Measurements from ENCODE around the gene B4GALT6.

DNA sequence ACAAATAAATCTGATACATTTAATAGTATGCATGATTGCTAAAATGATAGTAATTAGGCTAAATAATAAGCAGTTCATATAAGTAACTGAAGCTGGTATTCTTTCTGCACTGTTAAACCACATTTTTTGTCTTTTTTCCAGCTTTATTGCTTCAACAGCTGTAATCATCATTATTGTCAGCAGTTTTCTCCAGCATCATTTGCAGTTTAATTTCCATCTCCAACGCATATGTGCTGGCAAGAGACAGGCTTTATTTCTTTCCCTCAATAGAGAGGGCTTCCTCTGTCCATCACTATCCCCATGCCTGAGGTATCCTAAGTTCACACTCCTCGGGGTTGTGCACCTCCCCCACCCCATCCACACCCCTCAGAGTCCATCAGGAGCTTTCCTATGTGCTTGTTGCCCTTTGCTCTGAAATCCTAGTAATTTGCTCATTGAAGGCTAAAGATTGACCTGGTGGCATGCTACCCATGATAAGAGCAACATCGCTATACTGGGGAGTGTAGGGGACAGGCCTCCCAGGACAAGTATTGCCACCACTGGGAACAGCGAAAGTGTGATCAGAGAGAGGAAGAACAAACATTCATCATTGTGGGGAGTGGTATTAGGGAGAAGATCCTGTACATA lies 37.1 kb downstream of the B4GALT6 start:
- TF ChIP-seq, protein P1, sequence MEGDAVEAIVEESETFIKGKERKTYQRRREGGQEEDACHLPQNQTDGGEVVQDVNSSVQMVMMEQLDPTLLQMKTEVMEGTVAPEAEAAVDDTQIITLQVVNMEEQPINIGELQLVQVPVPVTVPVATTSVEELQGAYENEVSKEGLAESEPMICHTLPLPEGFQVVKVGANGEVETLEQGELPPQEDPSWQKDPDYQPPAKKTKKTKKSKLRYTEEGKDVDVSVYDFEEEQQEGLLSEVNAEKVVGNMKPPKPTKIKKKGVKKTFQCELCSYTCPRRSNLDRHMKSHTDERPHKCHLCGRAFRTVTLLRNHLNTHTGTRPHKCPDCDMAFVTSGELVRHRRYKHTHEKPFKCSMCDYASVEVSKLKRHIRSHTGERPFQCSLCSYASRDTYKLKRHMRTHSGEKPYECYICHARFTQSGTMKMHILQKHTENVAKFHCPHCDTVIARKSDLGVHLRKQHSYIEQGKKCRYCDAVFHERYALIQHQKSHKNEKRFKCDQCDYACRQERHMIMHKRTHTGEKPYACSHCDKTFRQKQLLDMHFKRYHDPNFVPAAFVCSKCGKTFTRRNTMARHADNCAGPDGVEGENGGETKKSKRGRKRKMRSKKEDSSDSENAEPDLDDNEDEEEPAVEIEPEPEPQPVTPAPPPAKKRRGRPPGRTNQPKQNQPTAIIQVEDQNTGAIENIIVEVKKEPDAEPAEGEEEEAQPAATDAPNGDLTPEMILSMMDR (IDR thresholded peaks at IDR 0.05), result no peak
- no peak for TF ChIP-seq POLR2A (IDR thresholded peaks at IDR 0.05)

All from uterus (tissue), 2 donors.